IMR-90 (cell line): ENCODE data around the gene LARP4B. TPM values are rescaled to one million over a fixed set of nuclear protein-coding genes. Genes with fewer than 3 reads are reported as not detected.

ENCODE experiments used
- ATAC-seq: fragments of 200-7000 bp; cut with Tn5 transposase; 2 replicates; pipeline ENCODE4 v1.9.1; 2020; ENCODE audit warnings: low read depth, mild to moderate bottlenecking, moderate library complexity
- BruUV-seq: library from RNA; stranded (reverse); fragments of 400-500 nt; replicated peaks from 2 replicates; lab custom pipeline; 2021; lab: Mats Ljungman, UMichigan
- CTCF ChIA-PET: fragments of 300-600 bp; formaldehyde crosslinking; extraction: SDS; loops from one replicate; lab custom pipeline; 2021; ENCODE audit warnings: antibody characterized with exemption; lab: Yijun Ruan, JAX
- POLR2A ChIA-PET: fragments of 300-600 bp; sonication (Branson Sonifier 250); formaldehyde crosslinking; loops from one replicate; lab custom pipeline; 2022; ENCODE audit warnings: antibody characterized with exemption; ENCODE audit not compliant: unreplicated experiment; lab: Charles Lee
- DNase-seq: peaks from one replicate; pipeline ENCODE4 v3.0.0; 2013
- H2AFZ ChIP-seq: replicated peaks from 2 replicates; pipeline ENCODE3; 2013; ENCODE audit warnings: low read length, mild to moderate bottlenecking; ENCODE audit not compliant: poor library complexity
- H2AK5ac ChIP-seq: 2 replicates; pipeline ENCODE4 v1.6.1; 2013; ENCODE audit warnings: low read depth, low read length, inconsistent platforms
- H2AK9ac ChIP-seq: replicated peaks from 2 replicates; pipeline ENCODE3; 2013; ENCODE audit warnings: mild to moderate bottlenecking, low read depth, low read length, moderate library complexity; ENCODE audit not compliant: poor library complexity
- H2BK120ac ChIP-seq: 2 replicates; pipeline ENCODE4 v1.6.1; 2013; ENCODE audit warnings: low read depth, low read length, inconsistent platforms
- H2BK15ac ChIP-seq: 3 replicates; pipeline ENCODE4 v1.6.1; 2013; ENCODE audit warnings: low read depth, low read length, inconsistent platforms
- H2BK20ac ChIP-seq: 2 replicates; pipeline ENCODE4 v1.6.1; 2013; ENCODE audit warnings: low read depth, mild to moderate bottlenecking, inconsistent platforms, low read length, moderate library complexity
- H2BK5ac ChIP-seq: 2 replicates; pipeline ENCODE4 v1.6.1; 2013; ENCODE audit warnings: mild to moderate bottlenecking, low read depth, low read length, inconsistent platforms; ENCODE audit not compliant: poor library complexity, severe bottlenecking
- H3K14ac ChIP-seq: replicated peaks from 2 replicates; pipeline ENCODE4 v1.6.1; 2013; ENCODE audit warnings: low read depth, low read length, inconsistent platforms
- H3K18ac ChIP-seq: 2 replicates; pipeline ENCODE4 v1.6.1; 2013; ENCODE audit warnings: low read depth, low read length, control low read depth
- H3K23ac ChIP-seq: 2 replicates; pipeline ENCODE4 v1.6.1; 2013; ENCODE audit warnings: low read depth, low read length, inconsistent platforms
- H3K27ac ChIP-seq: 2 replicates; pipeline ENCODE4 v1.5.1; 2013; ENCODE audit warnings: mild to moderate bottlenecking, control low read depth, low read length; ENCODE audit not compliant: insufficient read depth
- H3K27me3 ChIP-seq: 2 replicates; pipeline ENCODE4 v1.6.1; 2013; ENCODE audit warnings: low read length; ENCODE audit not compliant: control insufficient read depth, insufficient read depth
- H3K36me3 ChIP-seq: 2 replicates; pipeline ENCODE4 v1.6.1; 2013; ENCODE audit warnings: low read length, mixed read lengths; ENCODE audit not compliant: control insufficient read depth, insufficient read depth
- H3K4ac ChIP-seq: 2 replicates; pipeline ENCODE4 v1.6.1; 2013; ENCODE audit warnings: low read depth, low read length, inconsistent platforms
- H3K4me1 ChIP-seq: 2 replicates; pipeline ENCODE4 v1.6.1; 2013; ENCODE audit warnings: low read length, mixed read lengths; ENCODE audit not compliant: control insufficient read depth, insufficient read depth
- H3K4me2 ChIP-seq: 2 replicates; pipeline ENCODE4 v1.6.1; 2013; ENCODE audit warnings: low read depth, mild to moderate bottlenecking, control low read depth, low read length, moderate library complexity
- H3K4me3 ChIP-seq: 2 replicates; pipeline ENCODE4 v1.5.1; 2013; ENCODE audit warnings: low read depth, mild to moderate bottlenecking, control low read depth, low read length, moderate library complexity; ENCODE audit not compliant: insufficient read depth
- H3K56ac ChIP-seq: 2 replicates; pipeline ENCODE4 v1.6.1; 2013; ENCODE audit warnings: low read length, inconsistent platforms; ENCODE audit not compliant: insufficient read depth; ENCODE audit errors: extremely low read depth
- H3K79me1 ChIP-seq, 2 experiments: 2 replicates each; pipeline ENCODE4 v1.6.1; 2013; ENCODE audit warnings: low read length in 2 of 2, inconsistent platforms in 1 of 2, low read depth in 1 of 2
- H3K9ac ChIP-seq: 2 replicates; pipeline ENCODE4 v1.6.1; 2013; ENCODE audit warnings: low read depth, low read length, control low read depth
- H3K9me1 ChIP-seq: 2 replicates; pipeline ENCODE4 v1.6.1; 2013; ENCODE audit warnings: low read length, inconsistent platforms; ENCODE audit not compliant: insufficient read depth
- H3K9me3 ChIP-seq: 2 replicates; pipeline ENCODE4 v1.6.1; 2013; ENCODE audit warnings: low read length; ENCODE audit not compliant: control insufficient read depth, insufficient read depth
- H4K20me1 ChIP-seq: 2 replicates; pipeline ENCODE4 v1.6.1; 2013; ENCODE audit warnings: low read length, inconsistent platforms; ENCODE audit not compliant: insufficient read depth
- H4K5ac ChIP-seq: 2 replicates; pipeline ENCODE4 v1.6.1; 2013; ENCODE audit warnings: mild to moderate bottlenecking, low read depth, low read length, control low read depth
- H4K8ac ChIP-seq, 2 experiments: 2 replicates each; pipeline ENCODE4 v1.6.1; 2013; ENCODE audit warnings: low read depth in 2 of 2, low read length in 2 of 2, control low read depth in 1 of 2, inconsistent platforms in 1 of 2
- H4K91ac ChIP-seq: 2 replicates; pipeline ENCODE4 v1.6.1; 2013; ENCODE audit warnings: low read depth, low read length, inconsistent platforms; ENCODE audit not compliant: insufficient read depth
- BHLHE40 ChIP-seq: fragments of 150-350 bp; IDR thresholded peaks from 2 replicates; pipeline ENCODE4 v1.6.1; 2016; ENCODE audit warnings: mild to moderate bottlenecking, low read depth, low read length
- CEBPB ChIP-seq: IDR thresholded peaks from 2 replicates; pipeline ENCODE4 v1.6.1; 2012; ENCODE audit warnings: low read depth, low read length, improper control_type of control experiment
- CHD1 ChIP-seq: IDR thresholded peaks from 2 replicates; pipeline ENCODE4 v1.6.1; 2012; ENCODE audit warnings: low read depth, low read length, improper control_type of control experiment
- FOS ChIP-seq: fragments of 150-350 bp; IDR thresholded peaks from 2 replicates; pipeline ENCODE4 v1.6.1; 2016; ENCODE audit warnings: low read depth, low read length
- MAFK ChIP-seq: IDR thresholded peaks from 2 replicates; pipeline ENCODE4 v1.6.1; 2012; ENCODE audit warnings: low read depth, low read length, improper control_type of control experiment
- MAZ ChIP-seq: IDR thresholded peaks from 2 replicates; pipeline ENCODE4 v1.6.1; 2012; ENCODE audit warnings: low read depth, mild to moderate bottlenecking, low read length, improper control_type of control experiment, moderate library complexity, borderline replicate concordance
- MXI1 ChIP-seq: IDR thresholded peaks from 2 replicates; pipeline ENCODE4 v1.6.1; 2012; ENCODE audit warnings: low read depth, mild to moderate bottlenecking, low read length, moderate library complexity, borderline replicate concordance
- NFE2L2 ChIP-seq: fragments of 150-350 bp; IDR thresholded peaks from 2 replicates; pipeline ENCODE4 v1.6.1; 2016; ENCODE audit warnings: low read depth, mild to moderate bottlenecking, low read length
- POLR2A ChIP-seq: IDR thresholded peaks from 2 replicates; pipeline ENCODE4 v1.6.1; 2012; ENCODE audit warnings: mild to moderate bottlenecking, low read depth, low read length
- RAD21 ChIP-seq: IDR thresholded peaks from 2 replicates; pipeline ENCODE4 v1.6.1; 2012; ENCODE audit warnings: low read length, improper control_type of control experiment
- RCOR1 ChIP-seq: IDR thresholded peaks from 2 replicates; pipeline ENCODE4 v1.6.1; 2012; ENCODE audit warnings: mild to moderate bottlenecking, low read length, improper control_type of control experiment; ENCODE audit not compliant: insufficient replicate concordance
- SMC3 ChIP-seq: fragments of 150-350 bp; IDR thresholded peaks from 2 replicates; pipeline ENCODE4 v1.6.1; 2016; ENCODE audit warnings: low read depth, mild to moderate bottlenecking, antibody characterized with exemption, low read length, moderate library complexity
- USF2 ChIP-seq: fragments of 150-350 bp; IDR thresholded peaks from 2 replicates; pipeline ENCODE4 v1.6.1; 2017; ENCODE audit warnings: mild to moderate bottlenecking, antibody characterized with exemption, low read length, low read depth
- WGBS, 2 experiments: methylation state at CpG; one replicate each; pipeline versions ENCODE4 v1.1.5 to v1.1.7; 2013; ENCODE audit warnings: missing lambda C conversion rate in 2 of 2; ENCODE audit not compliant: insufficient read length in 1 of 2; ENCODE audit errors: extremely low coverage in 2 of 2; 5-methylcytosine and 5-hydroxymethylcytosine counted together
- dilution Hi-C: fragments of 300-500 bp; cut with HindIII; formaldehyde crosslinking; loops from one replicate; pipeline ENCODE4 v1.14.3; 2018; ENCODE audit warnings: low sequenced_read_pairs; ENCODE audit not compliant: unreplicated experiment
- in situ Hi-C: fragments of 300-500 bp; cut with MboI; formaldehyde crosslinking; loops from 3 replicates; pipeline ENCODE4 v1.14.3; 2019; ENCODE audit warnings: low sequenced_read_pairs, inconsistent platforms, mixed read lengths
- intact Hi-C: fragments of 100-400 bp; cut with micrococcal nuclease; formaldehyde crosslinking; loops from 2 replicates; pipeline ENCODE4 v1.10.0; 2022
- polyA plus RNA-seq, 3 experiments: library from polyadenylated mRNA; depleted of rRNA; stranded (reverse); fragments of >200 nt; gene quantifications; 2 replicates each; pipeline ENCODE4 v1.2.3, GENCODE V29; 2012; ENCODE audit warnings: low replicate concordance in 1 of 3
- total RNA-seq: library from RNA; depleted of rRNA; stranded (reverse); fragments of >200 nt; gene quantifications from 2 replicates; pipeline ENCODE4 v1.2.3, GENCODE V29; 2012
- TF ChIP-seq, protein P1 (sequence below): fragments of 150-350 bp; IDR thresholded peaks from 2 replicates; pipeline ENCODE4 v1.6.1; 2016; ENCODE audit warnings: low read depth, mild to moderate bottlenecking, low read length, moderate library complexity, borderline replicate concordance
- TF ChIP-seq, protein P2 (sequence below): conservative IDR thresholded peaks from 2 replicates; pipeline ENCODE4 v1.5.1; 2012; ENCODE audit warnings: mild to moderate bottlenecking, low read depth, low read length, improper control_type of control experiment

The LARP4B gene
- total and polyA plus RNA-seq, 2 of the 4 experiments (the other 2 are of a cell fraction), result 24.3 to 25.5 TPM

- DNase-seq (no peak), ATAC-seq (peak; percentile 71)
- in situ Hi-C loops, result no loop called here
- TF ChIP-seq SMC3 (no peak), CEBPB (no peak), USF2 (no peak), BHLHE40 (no peak), RCOR1 (no peak), MAFK (no peak), RAD21 (no peak), MXI1 (no peak), FOS (no peak), MAZ (no peak), NFE2L2 (no peak), POLR2A (no peak), CHD1 (no peak)
- TF ChIP-seq, protein P1, sequence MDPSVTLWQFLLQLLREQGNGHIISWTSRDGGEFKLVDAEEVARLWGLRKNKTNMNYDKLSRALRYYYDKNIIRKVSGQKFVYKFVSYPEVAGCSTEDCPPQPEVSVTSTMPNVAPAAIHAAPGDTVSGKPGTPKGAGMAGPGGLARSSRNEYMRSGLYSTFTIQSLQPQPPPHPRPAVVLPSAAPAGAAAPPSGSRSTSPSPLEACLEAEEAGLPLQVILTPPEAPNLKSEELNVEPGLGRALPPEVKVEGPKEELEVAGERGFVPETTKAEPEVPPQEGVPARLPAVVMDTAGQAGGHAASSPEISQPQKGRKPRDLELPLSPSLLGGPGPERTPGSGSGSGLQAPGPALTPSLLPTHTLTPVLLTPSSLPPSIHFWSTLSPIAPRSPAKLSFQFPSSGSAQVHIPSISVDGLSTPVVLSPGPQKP, result no peak
- TF ChIP-seq, protein P2, sequence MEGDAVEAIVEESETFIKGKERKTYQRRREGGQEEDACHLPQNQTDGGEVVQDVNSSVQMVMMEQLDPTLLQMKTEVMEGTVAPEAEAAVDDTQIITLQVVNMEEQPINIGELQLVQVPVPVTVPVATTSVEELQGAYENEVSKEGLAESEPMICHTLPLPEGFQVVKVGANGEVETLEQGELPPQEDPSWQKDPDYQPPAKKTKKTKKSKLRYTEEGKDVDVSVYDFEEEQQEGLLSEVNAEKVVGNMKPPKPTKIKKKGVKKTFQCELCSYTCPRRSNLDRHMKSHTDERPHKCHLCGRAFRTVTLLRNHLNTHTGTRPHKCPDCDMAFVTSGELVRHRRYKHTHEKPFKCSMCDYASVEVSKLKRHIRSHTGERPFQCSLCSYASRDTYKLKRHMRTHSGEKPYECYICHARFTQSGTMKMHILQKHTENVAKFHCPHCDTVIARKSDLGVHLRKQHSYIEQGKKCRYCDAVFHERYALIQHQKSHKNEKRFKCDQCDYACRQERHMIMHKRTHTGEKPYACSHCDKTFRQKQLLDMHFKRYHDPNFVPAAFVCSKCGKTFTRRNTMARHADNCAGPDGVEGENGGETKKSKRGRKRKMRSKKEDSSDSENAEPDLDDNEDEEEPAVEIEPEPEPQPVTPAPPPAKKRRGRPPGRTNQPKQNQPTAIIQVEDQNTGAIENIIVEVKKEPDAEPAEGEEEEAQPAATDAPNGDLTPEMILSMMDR, result no peak
- ChIA-PET POLR2A (no interaction called here), CTCF (no interaction called here)
- dilution Hi-C loops, result no loop called here
- Histone ChIP-seq H3K4me2 (peak overlapping the region; percentile 26; the same call in 1 of the 2 replicates), H2AK5ac (no peak overlapping the region; the same call in 1 of the 2 replicates), H3K27me3 (no peaks in the 10 kb centered on the region), H4K5ac (no peak overlapping the region), H3K23ac (no peak overlapping the region; the same call in 1 of the 2 replicates), H2BK20ac (no peak overlapping the region), H3K4me1 (peaks cover 7% of the 10 kb centered on the region), H3K18ac (no peak overlapping the region), H2BK5ac (no peak overlapping the region), H2BK15ac (no peak overlapping the region), H3K56ac (no peak overlapping the region), H3K9me3 (no peaks in the 10 kb centered on the region), H2AFZ (no peak overlapping the region), H3K27ac (no peak overlapping the region), H3K9me1 (peaks cover 21% of the 10 kb centered on the region), H4K8ac (no peak overlapping the region), H3K9ac (no peak overlapping the region), H3K4me3 (no peak overlapping the region), H3K79me1 (peaks cover 44 to 70% of the 10 kb centered on the region in 2 experiments), H2BK120ac (no peak overlapping the region), H3K4ac (no peak overlapping the region), H3K36me3 (peaks cover 40% of the 10 kb centered on the region), H2AK9ac (no peak overlapping the region), H4K91ac (no peak overlapping the region), H3K14ac (no peak overlapping the region), H4K20me1 (peaks cover 58% of the 10 kb centered on the region)
- BruUV-seq, result no TSS peak
- intact Hi-C loops, result no loop called here
- no CpG with 5 or more reads among the region's 3 CpGs for WGBS, 2 experiments
Observed at GRCh38 chr10:845526-845925, 86.0 kb downstream of the LARP4B start.
